Activated CD8-positive, alpha-beta memory T cell treated with anti-CD3 and anti-CD28 coated beads for 24 hours (primary cell): Measurements from ENCODE around the gene RNF115.
"Not testable (repeated sequence)": the region's sequence is repeated elsewhere in the genome, so short reads cannot be mapped to it uniquely, and the experiment has no call there.

Source experiments
- DNase-seq: peaks from one replicate; pipeline ENCODE4 v3.0.0-alpha.2; 2020

The RNF115 gene

DNA sequence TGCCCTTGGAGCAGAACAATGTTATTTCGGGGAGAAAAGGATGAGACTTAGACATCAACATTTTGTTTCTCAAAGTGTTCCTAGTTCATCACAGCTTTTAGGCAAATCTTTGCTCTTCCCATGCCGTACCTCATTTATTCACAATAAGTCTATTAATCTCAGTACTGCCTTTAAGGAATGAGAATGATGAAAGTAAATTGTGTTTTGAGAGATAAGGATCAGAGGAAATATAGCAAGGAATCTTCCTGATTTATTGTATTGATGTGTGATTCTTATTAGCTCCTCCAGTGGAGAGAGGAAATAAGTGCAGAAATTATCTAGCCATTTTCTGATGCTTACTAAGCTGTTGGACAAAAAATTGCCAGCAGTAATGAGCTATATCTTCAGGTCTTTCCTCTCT, 2.1 kb upstream of the RNF115 start:
- no peak for DNase-seq

DNA sequence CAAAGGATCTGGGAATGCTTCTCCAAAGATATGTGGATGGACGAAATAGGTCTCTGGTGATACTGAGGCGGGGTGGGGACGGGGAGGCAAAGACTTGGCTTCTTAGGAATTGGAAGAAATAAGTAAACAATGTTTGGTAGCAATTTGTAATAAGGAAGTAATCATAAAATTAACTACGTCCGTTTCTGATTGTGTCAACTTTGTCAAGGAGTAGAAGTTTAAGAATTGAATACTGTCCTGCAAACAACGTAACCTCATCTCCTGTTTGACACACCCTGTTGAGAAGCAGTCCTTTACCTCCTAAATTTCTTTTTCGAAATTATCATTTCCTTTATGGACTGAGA, 576 bp upstream of the RNF115 start:
- no peak for DNase-seq

DNA sequence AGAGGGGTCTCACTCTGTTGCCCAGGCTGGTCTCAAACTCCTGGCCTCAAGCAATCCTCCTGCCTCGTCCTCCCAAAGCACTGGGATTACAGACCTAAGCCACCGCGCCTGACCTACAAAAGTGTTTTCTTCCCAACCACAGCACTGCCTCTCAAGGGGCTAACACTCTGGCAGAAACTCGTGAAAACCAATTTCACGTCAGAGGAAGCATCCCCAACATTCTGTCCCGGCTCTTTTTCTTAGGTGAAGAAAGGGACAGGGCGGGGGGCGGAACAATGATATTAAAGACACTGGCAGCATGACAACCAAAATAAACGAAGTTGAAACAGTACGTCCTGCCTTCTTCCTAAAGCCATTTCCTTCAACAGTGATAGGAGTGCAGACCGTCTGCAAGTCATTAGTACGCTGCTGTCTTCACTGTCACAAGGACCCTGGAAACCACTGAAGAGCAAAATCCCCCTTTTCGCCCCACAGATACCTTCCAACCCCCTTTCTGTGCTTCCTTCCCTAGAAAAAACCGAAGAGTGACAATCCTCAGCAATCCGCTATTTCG, 1.0 kb downstream of the RNF115 start:
- not testable (repeated sequence) for DNase-seq

DNA sequence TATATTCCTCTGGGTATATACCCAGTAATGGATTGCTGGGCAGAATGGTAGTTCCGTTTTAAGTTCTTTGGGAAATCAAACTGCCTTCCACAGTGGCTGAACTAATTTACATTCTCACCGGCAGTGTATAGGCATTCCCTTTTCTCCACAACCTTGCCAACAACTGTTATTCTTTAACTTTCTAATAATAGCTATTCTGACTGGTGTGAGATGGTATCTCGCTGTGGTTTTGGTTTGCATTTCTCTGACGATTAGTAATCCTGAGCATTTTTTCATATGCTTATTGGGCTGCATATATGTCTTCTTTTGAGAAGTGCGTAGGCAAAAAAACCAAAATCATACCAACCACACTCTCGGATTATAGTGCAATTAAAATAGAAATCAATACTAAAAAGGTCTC, 5.8 kb downstream of the RNF115 start:
- DNase-seq: not testable (repeated sequence)

DNA sequence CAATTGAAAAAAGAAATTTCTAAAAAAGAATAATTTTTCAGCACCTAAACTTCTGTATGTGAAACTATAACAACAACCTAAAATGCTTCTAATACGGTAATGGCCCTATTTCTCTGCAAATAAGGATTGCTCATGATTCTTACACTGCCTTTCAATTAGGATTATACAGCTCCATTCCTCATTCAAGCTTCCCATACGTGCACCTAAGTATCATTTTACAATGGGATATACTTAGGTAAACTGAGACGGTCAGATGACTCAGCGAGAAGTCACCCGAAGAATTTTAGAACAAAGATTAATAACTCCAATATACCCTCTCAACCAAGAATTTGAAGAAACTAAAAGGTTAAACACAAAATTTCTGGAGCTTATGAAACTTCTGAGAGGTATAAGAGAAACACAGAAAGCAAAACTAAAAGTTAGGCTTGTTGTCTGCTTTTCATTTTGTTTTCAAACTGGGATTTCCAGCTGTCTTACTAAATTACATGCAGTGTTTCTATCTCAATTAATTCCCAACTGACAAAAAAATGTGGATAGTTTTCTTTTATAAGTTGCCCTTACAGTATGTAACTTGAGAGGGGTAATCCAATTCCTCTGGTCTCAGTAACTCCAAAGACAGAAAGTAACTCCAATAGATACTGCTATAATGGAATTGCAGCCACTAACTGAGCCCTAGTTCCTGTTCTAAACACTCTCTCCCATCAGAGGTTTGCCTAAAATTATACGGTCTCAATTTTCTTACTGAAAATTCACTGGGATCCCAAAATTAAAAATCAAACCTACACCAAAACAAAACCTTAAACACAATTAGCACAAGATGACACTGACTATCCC, 10.7 kb downstream of the RNF115 start:
- not testable (repeated sequence) for DNase-seq

DNA sequence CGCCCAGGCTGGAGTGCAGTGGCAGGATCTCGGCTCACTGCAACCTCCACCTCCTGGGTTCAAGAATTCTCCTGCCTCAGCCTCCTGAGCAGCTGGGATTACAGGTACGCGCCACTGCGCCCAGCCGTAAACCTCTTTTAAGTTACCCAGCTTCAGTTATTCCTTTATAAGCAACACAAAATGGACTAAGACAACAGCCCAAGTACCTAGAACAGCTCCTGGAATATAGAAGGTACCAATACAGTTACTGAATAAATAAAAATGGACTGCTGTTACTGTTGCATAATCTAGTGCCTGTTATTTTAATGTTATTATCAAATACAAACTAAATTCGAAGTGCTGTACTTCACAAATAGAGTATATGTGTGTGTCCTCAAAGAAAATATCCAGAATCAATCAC, 17.1 kb downstream of the RNF115 start:
- no peak for DNase-seq

DNA sequence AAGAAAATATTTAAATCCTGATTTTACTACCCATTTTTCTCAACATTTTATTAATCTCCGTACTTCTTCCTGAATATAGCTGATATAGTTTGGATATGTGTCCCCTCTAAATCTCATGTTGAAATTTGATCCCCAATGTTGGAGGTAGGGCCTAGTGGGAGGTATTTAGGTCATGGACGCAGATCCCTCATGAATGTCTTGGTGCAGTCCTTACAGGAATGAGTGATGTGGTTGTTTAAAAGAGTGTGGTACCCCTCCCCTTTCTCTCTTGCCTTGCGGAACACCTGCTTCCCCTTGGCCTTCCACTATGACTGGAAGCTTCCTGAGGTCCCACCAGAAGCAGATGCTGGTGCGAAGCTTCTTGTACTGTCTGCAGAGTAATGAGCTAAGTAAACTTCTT, 17.5 kb downstream of the RNF115 start:
- DNase-seq: no peak

DNA sequence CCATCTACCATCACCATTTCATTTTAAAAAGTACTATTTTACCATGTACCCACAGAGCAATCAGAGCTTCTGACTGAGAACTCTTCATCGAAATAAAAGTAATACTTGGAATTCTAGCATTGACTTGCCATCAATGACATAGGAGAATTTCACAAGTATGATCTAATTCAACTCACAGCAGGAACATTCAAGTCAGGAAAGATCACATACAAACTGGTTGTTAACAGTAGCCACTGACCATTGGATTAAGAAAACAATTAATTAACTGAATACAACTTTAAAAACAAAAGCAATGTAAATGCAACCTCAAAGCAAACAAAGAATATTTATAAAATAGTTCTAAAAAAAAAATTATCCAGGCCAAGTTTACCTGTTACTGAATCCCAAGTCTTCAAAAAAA, 18.8 kb downstream of the RNF115 start:
- no peak for DNase-seq

DNA sequence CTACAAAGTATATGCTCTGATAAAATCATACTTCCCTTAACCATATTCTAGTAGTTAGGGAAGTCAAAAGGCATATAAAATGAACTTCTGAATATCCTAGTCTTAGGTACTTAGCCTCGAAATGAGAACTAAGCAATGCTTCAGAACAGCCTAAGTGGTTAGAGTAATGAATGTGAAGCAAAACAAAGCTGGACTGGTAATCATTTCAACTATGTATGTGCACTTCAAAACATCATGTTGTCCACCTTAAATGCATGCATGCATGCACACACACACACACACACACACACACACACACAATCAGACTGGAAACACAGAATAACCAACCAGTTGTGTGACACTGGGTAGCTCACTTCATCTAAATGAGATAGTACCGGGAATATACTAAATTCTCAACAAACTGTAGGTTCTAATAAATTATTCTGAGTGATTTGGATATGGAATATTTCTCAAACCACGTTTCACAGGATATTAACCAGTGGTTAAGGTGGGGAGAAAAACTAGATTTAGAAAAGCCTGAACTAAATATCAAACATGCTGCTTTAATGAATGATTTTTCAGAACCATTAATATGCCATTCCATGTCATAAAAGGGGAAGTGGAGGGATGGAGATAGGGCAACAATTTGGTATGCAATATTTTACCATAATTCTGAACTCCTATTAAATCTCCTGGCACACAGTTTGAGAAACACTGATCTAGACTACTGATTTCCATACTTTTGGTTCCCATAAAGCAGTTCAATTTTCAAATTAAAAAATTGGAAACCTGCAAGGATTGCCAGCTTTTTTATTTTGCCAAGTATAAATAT, 19.5 kb downstream of the RNF115 start:
- no peak for DNase-seq

DNA sequence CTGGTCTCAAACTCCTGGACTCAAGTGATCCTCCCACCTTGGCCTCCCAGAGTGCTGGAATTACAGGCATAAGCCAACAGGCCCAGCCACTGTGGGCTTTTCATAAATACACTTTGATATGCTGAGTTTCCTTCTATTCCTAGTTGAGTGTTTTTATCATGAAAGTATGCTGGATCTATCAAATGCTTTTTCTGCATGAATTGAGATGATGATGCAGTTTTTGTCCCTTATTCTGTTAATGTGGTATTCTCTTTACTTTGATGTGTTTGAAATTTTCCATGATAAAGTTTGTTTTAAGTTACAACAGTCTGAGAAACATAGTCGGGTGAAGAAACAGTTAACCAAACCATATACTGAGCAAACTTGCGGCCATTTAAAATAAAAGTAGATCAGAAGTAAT, 24.1 kb downstream of the RNF115 start:
- no peak for DNase-seq

DNA sequence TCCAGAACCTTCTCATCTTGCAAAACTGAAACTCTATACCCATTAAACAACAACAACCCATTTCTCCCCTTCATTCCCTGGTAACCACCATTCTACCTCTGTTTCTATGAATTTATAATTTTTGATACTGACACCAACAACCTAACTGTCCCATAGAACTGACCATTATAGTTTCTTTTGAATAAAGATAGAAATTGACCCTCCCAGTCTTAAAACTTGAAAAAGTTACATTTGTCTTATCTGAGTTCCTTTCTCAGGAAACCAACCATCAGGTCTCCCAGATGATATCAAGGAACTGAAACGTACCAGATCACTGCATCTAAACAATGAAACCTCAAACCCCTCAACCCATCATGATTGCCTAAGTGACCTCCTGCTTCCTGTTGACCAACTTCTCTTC, 27.1 kb downstream of the RNF115 start:
- DNase-seq: no peak

DNA sequence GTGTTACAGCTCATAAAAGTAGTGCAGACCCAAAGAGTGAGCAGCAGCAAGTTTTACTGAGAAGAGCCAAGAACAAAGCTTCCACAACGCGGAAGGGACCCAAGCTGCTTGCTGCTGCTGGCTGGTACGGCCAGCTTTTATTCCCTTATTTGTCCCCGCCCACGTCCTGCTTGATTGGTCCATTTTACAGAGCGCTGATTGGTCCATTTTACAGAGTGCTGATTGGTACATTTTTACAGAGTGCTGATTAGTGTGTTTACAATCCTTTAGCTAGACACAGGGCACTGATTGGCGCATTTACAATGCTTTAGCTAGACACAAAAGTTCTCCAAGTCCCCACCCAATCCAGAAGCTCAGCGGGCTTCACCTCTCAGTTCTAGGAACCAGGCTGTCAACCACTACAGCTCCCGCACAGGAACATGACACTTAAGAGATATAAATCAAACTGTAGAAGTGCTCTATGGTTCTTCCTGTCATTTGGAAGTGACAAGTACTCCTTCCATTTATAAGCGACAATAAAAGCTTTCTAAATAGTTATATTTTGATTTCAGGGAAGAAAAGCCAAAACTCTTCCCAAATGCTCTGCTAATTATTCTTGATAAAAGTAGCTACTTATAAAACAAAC, 28.5 kb downstream of the RNF115 start:
- no peak for DNase-seq

DNA sequence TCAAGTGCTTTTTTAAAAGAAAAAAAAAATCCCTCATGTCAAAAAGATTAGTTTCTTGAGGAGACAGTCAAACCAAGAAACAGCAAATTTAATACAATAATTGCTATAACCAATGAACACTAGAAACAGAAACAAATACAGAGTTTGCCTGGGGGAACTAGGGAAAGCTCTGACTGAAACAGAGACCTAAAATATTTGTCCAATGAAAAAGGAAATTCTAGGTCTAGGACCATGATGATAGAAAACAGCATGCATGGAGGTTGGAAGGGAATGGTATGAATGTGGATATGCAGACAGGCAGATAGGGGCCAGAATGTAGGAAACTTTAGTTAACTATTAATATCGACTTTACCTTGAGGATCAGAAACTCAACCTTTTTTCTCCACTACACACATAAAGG, 31.4 kb downstream of the RNF115 start:
- DNase-seq: no peak

DNA sequence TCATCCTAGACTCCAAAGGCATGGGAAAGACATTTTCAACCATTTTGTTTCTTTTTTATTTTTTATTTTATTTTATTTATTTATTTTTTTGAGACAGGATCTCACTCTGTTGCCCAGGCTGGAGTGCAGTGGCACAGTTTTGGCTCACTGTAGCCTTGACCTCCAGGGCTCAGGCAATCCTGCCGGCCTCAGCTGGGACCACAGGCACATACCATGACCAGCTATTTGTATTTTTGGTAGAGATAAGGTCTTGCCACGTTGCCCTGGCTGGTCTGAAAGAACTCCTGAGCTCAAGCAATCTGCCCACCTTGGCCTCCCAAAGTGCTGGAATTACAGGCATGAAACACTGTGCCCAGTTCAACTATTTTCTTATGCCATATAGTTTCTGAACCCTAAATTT, 32.0 kb downstream of the RNF115 start:
- not testable (repeated sequence) for DNase-seq

DNA sequence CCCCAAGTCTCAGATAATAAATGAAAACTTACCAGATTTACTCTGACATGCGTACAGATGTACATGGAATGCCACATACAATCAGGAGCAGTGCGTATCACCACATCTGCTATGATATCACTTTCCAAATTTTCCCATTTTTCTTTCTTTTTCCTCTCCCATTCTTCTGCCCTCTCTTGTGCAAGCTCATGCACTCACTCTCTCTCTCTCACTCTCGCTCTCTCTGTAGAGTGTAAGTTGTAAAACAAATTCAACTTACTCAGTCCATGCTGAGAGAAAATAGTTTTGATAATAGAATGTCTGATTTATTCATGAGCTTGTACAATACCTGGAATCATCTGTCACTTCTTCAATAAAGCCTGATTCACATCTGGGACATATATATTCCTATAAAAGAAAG, 35.3 kb downstream of the RNF115 start:
- no peak for DNase-seq

DNA sequence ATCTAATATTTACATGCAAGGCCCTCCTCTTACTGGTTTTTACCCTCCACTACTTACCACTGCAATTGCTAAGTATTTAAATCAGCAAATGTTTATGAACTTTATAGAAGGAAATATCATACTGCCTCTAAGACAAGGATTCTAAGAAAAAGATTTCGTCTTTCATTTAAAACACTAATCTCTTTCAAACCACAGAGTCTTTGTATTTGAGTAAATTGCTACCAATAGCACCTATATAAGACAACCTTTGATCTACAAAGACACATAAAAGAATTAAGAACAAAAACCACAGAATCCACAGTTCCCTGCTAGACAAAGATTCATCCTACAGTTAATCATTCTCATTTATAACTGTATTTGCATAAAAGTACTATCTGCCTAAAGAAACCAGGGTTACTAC, 37.6 kb downstream of the RNF115 start:
- no peak for DNase-seq

DNA sequence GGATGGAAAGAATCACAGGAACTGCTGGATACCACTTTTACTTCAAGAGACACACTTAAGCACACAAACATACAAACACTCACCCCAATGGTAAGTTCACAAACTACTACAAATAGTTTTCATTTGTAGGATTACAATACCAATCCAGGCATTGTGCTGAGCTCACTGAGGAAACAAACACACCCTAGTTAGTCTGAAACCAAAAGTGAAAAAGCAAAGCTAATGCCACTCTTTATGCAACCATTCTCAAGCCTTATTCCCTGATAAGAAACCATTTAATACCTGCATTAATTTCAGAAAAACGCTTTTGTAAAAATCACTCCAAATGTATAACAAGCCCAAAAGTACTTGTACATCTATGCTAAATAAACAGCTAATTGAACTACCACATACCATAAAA, 38.3 kb downstream of the RNF115 start:
- no peak for DNase-seq

DNA sequence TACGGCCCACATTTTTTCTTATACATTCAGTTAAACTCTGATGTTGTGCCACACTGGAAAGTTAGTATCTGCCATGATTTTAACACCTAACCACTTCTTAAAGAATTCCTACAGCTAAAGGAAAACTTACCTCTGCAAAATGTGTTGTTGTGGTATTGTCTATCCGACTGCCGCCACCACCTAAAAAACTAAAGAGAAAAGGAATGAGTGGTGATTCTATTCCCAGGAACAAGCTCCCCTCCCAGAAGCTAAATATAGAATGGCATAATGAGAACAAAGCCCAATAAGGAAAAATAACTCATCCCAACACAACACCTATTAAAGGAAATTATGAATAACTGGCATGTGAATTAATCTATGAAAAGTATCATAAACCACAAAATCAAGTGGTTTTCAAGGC, 39.5 kb downstream of the RNF115 start:
- no peak for DNase-seq

DNA sequence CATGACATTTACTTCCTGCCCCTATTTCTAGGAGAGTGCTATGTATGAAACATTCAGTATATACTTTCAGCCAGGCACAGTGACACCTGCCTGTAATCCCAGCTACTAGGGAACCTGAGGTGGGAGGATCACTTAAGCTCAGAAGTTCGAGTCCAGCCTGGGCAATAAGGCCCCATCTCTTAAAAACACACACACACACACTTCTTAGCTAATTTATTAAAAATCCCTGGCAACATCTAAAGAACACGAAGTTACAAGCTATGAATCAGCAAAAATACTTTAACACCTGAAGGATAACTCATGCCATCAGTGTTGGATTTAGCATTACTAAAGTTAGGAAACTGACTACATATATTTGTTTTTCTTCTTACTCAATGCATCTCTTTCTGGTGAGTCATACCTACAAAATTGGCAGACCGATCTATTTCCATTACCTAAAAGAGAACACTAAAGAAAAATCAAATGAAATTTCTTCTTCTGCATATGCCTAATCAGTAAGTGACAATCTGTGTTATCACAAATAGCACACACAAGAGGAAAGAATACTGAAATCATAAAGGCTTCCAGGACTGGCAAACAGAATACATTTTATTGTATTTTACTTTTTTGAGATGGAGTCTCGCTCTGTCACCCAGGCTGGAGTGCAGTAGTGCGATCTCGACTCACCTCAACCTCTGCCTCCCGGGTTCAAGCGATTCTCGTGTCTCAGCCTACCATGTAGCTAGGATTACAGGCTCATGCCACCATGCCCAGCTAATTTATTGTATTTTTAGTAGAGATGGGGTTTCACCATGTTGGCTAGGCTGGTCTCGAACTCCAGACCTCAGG, 41.4 kb downstream of the RNF115 start:
- DNase-seq: no peak

DNA sequence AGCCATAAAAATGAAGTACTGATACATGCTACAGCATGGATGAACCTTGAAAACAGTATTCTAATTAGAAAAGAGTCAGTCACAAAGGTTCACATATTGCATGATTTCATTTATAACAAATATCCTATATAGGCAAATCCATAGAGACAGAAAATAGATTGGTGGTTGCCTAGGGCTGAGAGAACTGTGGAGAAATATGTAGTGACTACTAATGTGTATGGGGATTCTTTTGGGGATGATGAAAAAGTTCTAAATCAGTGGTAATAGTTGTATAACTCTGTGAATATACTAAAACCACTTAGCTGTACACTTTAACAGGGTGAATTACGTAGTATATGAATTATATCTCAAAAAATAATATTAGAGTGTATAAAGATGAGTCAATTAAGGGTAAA, 45.8 kb downstream of the RNF115 start:
- DNase-seq: no peak

DNA sequence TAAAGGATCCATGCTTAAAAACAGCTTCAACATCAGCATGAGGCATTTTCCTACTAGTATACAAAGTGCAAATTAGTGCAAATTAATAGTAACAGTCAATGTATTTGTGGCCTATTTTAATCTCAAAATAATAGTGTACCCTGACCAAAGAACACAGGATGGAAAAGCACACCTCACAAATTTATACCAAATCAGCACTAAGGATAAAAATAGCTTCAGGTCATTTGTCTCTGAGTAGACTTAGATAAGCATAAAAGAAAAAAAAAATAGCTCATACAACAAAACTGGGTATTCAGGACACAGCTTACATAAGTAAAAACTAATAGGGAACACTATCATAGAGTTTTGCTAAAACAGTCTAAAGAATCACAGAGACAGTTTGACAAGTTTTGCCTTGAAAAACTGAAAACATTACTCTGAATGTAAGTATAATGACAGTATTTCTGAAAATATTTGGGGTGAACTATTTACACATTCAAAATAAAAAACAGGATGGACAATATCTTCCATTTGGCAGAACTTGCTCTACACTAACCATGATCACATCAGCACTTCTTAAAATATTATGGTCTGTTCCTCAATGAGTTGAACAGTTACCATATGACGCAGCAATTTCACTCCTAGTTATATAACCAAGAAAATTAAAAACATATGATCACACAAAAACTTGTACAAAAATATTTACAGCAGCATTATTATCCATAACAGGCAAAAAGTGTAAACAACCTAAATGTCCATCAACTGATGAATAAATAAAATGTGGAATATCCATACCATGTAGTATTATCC, 46.3 kb downstream of the RNF115 start:
- no peak for DNase-seq

DNA sequence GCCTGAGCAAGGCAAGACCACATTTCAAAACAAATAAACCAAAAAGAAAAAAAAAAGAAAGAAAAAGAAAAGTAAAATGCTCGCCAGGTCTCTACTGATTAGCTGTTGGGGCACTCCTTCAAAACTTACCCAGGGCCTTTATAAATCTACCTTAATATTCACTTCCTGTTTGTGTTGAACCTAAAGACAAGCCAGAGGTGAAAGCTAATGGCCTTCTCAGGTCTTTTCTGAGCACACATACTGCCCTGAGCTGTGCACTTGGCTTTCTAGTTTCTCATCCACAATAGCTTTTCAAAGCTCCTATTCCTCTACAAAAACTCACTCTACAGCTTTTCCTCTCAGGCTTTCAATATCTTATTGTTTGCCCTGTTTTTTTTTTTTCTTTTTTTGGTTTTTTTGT, 50.5 kb downstream of the RNF115 start:
- DNase-seq: no peak
